ENCODE data around the gene RBP7.
"Not testable (repeated sequence)": the region's sequence is repeated elsewhere in the genome, so short reads cannot be mapped to it uniquely, and the experiment has no call there.

DNA sequence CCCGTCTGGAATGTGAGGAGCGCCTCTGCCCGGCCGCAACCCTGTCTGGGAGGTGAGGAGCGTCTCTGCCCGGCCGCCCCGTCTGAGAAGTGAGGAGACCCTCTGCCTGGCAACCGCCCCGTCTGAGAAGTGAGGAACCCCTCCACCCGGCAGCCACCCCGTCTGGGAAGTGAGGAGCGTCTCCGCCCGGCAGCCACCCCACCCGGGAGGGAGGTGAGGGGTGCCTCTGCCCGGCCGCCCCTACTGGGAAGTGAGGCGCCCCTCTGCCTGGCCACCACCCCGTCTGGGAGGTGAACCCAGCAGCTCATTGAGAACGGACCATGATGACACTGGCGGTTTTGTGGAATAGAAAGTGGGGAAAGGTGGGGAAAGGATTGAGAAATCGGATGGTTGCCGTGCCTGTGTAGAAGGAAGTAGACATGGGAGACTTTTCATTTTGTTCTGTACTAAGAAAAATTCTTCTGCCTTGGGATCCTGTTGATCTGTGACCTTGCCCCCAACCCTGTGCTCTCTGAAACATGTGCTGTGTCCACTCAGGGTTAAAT is 32.0 kb downstream of the RBP7 start:
- not testable (repeated sequence) for TF ChIP-seq YY1 (IDR thresholded peaks at IDR 0.05; ENCODE audit: low read depth); CHD2 (IDR thresholded peaks at IDR 0.05; ENCODE audit: low read length, partially characterized antibody); TAF1 (IDR thresholded peaks at IDR 0.05; ENCODE audit: borderline replicate concordance, low read depth, low read length)
- TF ChIP-seq, protein P1, sequence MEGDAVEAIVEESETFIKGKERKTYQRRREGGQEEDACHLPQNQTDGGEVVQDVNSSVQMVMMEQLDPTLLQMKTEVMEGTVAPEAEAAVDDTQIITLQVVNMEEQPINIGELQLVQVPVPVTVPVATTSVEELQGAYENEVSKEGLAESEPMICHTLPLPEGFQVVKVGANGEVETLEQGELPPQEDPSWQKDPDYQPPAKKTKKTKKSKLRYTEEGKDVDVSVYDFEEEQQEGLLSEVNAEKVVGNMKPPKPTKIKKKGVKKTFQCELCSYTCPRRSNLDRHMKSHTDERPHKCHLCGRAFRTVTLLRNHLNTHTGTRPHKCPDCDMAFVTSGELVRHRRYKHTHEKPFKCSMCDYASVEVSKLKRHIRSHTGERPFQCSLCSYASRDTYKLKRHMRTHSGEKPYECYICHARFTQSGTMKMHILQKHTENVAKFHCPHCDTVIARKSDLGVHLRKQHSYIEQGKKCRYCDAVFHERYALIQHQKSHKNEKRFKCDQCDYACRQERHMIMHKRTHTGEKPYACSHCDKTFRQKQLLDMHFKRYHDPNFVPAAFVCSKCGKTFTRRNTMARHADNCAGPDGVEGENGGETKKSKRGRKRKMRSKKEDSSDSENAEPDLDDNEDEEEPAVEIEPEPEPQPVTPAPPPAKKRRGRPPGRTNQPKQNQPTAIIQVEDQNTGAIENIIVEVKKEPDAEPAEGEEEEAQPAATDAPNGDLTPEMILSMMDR (IDR thresholded peaks at IDR 0.05) = not testable (repeated sequence)
